ES-I3 (cell line): Measurements from ENCODE around the gene CYP2W1.
"Not testable (repeated sequence)": the region's sequence is repeated elsewhere in the genome, so short reads cannot be mapped to it uniquely, and the experiment has no call there.

Experiments used
- H3K36me3 ChIP-seq: 2 replicates; pipeline ENCODE4 v1.6.1; 2013; ENCODE audit warnings: mild to moderate bottlenecking, low read length, control low read depth, moderate library complexity; ENCODE audit not compliant: insufficient read depth
- H3K4me1 ChIP-seq: 2 replicates; pipeline ENCODE4 v1.6.1; 2013; ENCODE audit warnings: mild to moderate bottlenecking, control low read depth, low read length; ENCODE audit not compliant: insufficient read depth
- H3K9ac ChIP-seq: 2 replicates; pipeline ENCODE4 v1.6.1; 2013; ENCODE audit warnings: low read depth, mild to moderate bottlenecking, low read length, moderate library complexity
- H3K9me3 ChIP-seq: 2 replicates; pipeline ENCODE4 v1.6.1; 2013; ENCODE audit warnings: mild to moderate bottlenecking, low read length, moderate library complexity; ENCODE audit not compliant: control insufficient read depth, insufficient read depth

The CYP2W1 gene

GRCh38 chr7:983004-983615 lies at the start of gene CYP2W1:
Gene CYP2W1, plus strand, starts transcription at chr7:983181. Its CDS starts 31 bp downstream, at chr7:983212.
- Histone ChIP-seq H3K4me1 (no peaks in the 10 kb centered on the region; the same call in 1 of the 2 replicates), H3K9me3 (no peaks in the 10 kb centered on the region), H3K9ac (no peak within 1 kb of the TSS), H3K36me3 (no peaks in the 10 kb centered on the region)

GRCh38 chr7:934469-935163 lies 48.4 kb upstream of the CYP2W1 start:
- H3K9ac ChIP-seq: no peak overlapping the region
- no peaks in the 10 kb centered on the region for H3K9me3 ChIP-seq
- no peaks in the 10 kb centered on the region for H3K36me3 ChIP-seq
- no peaks in the 10 kb centered on the region for H3K4me1 ChIP-seq

GRCh38 chr7:935164-935873 lies 47.7 kb upstream of the CYP2W1 start:
- Histone ChIP-seq H3K9ac (no peak overlapping the region), H3K9me3 (no peaks in the 10 kb centered on the region), H3K36me3 (no peaks in the 10 kb centered on the region), H3K4me1 (no peaks in the 10 kb centered on the region)

- Histone ChIP-seq H3K9me3 (no peaks in the 10 kb centered on the region), H3K4me1 (no peaks in the 10 kb centered on the region), H3K9ac (no peak overlapping the region), H3K36me3 (no peaks in the 10 kb centered on the region)
Measured at GRCh38 chr7:935874-936385, 47.1 kb upstream of the CYP2W1 start.

- Histone ChIP-seq H3K9ac (no peak overlapping the region), H3K4me1 (no peaks in the 10 kb centered on the region)
Measured at GRCh38 chr7:936386-937054, 46.5 kb upstream of the CYP2W1 start.

GRCh38 chr7:937856-938484 lies 45.0 kb upstream of the CYP2W1 start:
- Histone ChIP-seq H3K36me3 (no peaks in the 10 kb centered on the region), H3K9ac (no peak overlapping the region), H3K9me3 (peaks cover 3% of the 10 kb centered on the region; the same call in 1 of the 2 replicates), H3K4me1 (no peaks in the 10 kb centered on the region)

More at GRCh38 chr7:936386-937054, 46.5 kb upstream of the CYP2W1 start:
- H3K9me3 ChIP-seq: peaks cover 3% of the 10 kb centered on the region; the same call in 1 of the 2 replicates
- no peaks in the 10 kb centered on the region for H3K36me3 ChIP-seq

- no peaks in the 10 kb centered on the region for H3K4me1 ChIP-seq
- no peak overlapping the region for H3K9ac ChIP-seq
- H3K9me3 ChIP-seq: peaks cover 3% of the 10 kb centered on the region; the same call in 1 of the 2 replicates
- no peaks in the 10 kb centered on the region for H3K36me3 ChIP-seq
Measured at GRCh38 chr7:938546-939185, 44.3 kb upstream of the CYP2W1 start.

GRCh38 chr7:939843-940242 lies 43.1 kb upstream of the CYP2W1 start:
- Histone ChIP-seq H3K9me3 (peaks cover 3% of the 10 kb centered on the region; the same call in 1 of the 2 replicates), H3K36me3 (no peaks in the 10 kb centered on the region), H3K9ac (no peak overlapping the region), H3K4me1 (peaks cover 4% of the 10 kb centered on the region; the same call in 1 of the 2 replicates)

GRCh38 chr7:940599-941408 lies 42.2 kb upstream of the CYP2W1 start:
- Histone ChIP-seq H3K9me3 (peaks cover 3% of the 10 kb centered on the region; the same call in 1 of the 2 replicates), H3K4me1 (peaks cover 9% of the 10 kb centered on the region; the same call in 1 of the 2 replicates), H3K36me3 (no peaks in the 10 kb centered on the region), H3K9ac (no peak overlapping the region)

- H3K9ac ChIP-seq, H3K9me3 ChIP-seq, H3K36me3 ChIP-seq: not testable (repeated sequence)
- H3K4me1 ChIP-seq: peaks cover 14% of the 10 kb centered on the region; the same call in 1 of the 2 replicates
Measured at GRCh38 chr7:943793-944192, 39.2 kb upstream of the CYP2W1 start.

GRCh38 chr7:944744-945143 lies 38.2 kb upstream of the CYP2W1 start:
- peaks cover 3% of the 10 kb centered on the region; the same call in 1 of the 2 replicates for H3K9me3 ChIP-seq
- no peaks in the 10 kb centered on the region for H3K36me3 ChIP-seq
- H3K9ac ChIP-seq: no peak overlapping the region
- peaks cover 14% of the 10 kb centered on the region; the same call in 1 of the 2 replicates for H3K4me1 ChIP-seq

GRCh38 chr7:945147-945555 lies 37.8 kb upstream of the CYP2W1 start:
- Histone ChIP-seq H3K36me3 (no peaks in the 10 kb centered on the region), H3K9ac (0 out of 2 replicates have a peak overlapping the region, but pooled peaks have one; percentile 43), H3K9me3 (peaks cover 3% of the 10 kb centered on the region; the same call in 1 of the 2 replicates), H3K4me1 (peaks cover 14% of the 10 kb centered on the region; the same call in 1 of the 2 replicates)
